ENCODE measurements around the gene TBK1. TPM values are rescaled to one million over a fixed set of nuclear protein-coding genes. Genes with fewer than 3 reads are reported as not detected.

The TBK1 gene
- total and polyA plus RNA-seq, 2 of the 13 experiments (the other 11 are each of a cell fraction or from before 2014, with no cell fraction given): 10.3 to 25.2 TPM

- TF ChIP-seq RNF219 (CRISPR knock-in tag; IDR thresholded peaks at IDR 0.05) (no peak), ZFX (CRISPR knock-in tag; IDR thresholded peaks at IDR 0.05; ENCODE audit: low read depth) (no peak; the same call in none of the 2 replicates), SNAPC2 (CRISPR knock-in tag; IDR thresholded peaks at IDR 0.05) (no peak), ZNF484 (CRISPR knock-in tag; IDR thresholded peaks at IDR 0.05; ENCODE audit: borderline replicate concordance, low read depth) (no peak), ISX (CRISPR knock-in tag; conservative IDR thresholded peaks at IDR 0.05) (no peak), HNRNPK (IDR thresholded peaks at IDR 0.05; ENCODE audit: low read depth, low read length, poor library complexity, severe bottlenecking) (no peak), BRF2 (CRISPR knock-in tag; IDR thresholded peaks at IDR 0.05) (no peak), ZNF556 (CRISPR knock-in tag; IDR thresholded peaks at IDR 0.05; ENCODE audit: borderline replicate concordance) (no peak), ZNF615 (CRISPR knock-in tag; IDR thresholded peaks at IDR 0.05; ENCODE audit: borderline replicate concordance) (no peak), THAP9 (CRISPR knock-in tag; IDR thresholded peaks at IDR 0.05; ENCODE audit: borderline replicate concordance) (no peak), GLI4 (CRISPR knock-in tag; IDR thresholded peaks at IDR 0.05; ENCODE audit: borderline replicate concordance) (no peak), ZNF512 (CRISPR knock-in tag; IDR thresholded peaks at IDR 0.05) (no peak)
- TF ChIP-seq, protein P1, sequence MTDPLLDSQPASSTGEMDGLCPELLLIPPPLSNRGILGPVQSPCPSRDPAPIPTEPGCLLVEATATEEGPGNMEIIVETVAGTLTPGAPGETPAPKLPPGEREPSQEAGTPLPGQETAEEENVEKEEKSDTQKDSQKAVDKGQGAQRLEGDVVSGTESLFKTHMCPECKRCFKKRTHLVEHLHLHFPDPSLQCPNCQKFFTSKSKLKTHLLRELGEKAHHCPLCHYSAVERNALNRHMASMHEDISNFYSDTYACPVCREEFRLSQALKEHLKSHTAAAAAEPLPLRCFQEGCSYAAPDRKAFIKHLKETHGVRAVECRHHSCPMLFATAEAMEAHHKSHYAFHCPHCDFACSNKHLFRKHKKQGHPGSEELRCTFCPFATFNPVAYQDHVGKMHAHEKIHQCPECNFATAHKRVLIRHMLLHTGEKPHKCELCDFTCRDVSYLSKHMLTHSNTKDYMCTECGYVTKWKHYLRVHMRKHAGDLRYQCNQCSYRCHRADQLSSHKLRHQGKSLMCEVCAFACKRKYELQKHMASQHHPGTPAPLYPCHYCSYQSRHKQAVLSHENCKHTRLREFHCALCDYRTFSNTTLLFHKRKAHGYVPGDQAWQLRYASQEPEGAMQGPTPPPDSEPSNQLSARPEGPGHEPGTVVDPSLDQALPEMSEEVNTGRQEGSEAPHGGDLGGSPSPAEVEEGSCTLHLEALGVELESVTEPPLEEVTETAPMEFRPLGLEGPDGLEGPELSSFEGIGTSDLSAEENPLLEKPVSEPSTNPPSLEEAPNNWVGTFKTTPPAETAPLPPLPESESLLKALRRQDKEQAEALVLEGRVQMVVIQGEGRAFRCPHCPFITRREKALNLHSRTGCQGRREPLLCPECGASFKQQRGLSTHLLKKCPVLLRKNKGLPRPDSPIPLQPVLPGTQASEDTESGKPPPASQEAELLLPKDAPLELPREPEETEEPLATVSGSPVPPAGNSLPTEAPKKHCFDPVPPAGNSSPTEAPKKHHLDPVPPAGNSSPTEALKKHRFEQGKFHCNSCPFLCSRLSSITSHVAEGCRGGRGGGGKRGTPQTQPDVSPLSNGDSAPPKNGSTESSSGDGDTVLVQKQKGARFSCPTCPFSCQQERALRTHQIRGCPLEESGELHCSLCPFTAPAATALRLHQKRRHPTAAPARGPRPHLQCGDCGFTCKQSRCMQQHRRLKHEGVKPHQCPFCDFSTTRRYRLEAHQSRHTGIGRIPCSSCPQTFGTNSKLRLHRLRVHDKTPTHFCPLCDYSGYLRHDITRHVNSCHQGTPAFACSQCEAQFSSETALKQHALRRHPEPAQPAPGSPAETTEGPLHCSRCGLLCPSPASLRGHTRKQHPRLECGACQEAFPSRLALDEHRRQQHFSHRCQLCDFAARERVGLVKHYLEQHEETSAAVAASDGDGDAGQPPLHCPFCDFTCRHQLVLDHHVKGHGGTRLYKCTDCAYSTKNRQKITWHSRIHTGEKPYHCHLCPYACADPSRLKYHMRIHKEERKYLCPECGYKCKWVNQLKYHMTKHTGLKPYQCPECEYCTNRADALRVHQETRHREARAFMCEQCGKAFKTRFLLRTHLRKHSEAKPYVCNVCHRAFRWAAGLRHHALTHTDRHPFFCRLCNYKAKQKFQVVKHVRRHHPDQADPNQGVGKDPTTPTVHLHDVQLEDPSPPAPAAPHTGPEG (CRISPR knock-in tag; IDR thresholded peaks at IDR 0.05): peak; percentile 99
These were observed 48.0 kb upstream of the TBK1 start, which contains the start of gene XPOT (continued) for GRCh38 chr12:64403707-64404469.
